Measurements from ENCODE around the gene CCL18. TPM values are rescaled to one million over a fixed set of nuclear protein-coding genes. Genes with fewer than 3 reads are reported as not detected.
"Not testable (repeated sequence)": the region's sequence is repeated elsewhere in the genome, so short reads cannot be mapped to it uniquely, and the experiment has no call there.

Gene CCL18
- total RNA-seq, 1 experiment from 2014 or later: not detected

- intact Hi-C loops (cut with micrococcal nuclease; ENCODE audit: unreplicated experiment): no loop called here
- Histone ChIP-seq H3K4me3 (ENCODE audit: low read depth in 2 of 2, low read length in 2 of 2) (no peak overlapping the region), H3K27me3 (ENCODE audit: control insufficient read depth, insufficient read depth, low read length) (no peaks in the 10 kb centered on the region), H3K27ac (ENCODE audit: low read length) (no peak overlapping the region), H3K36me3 (ENCODE audit: control insufficient read depth, insufficient read depth, low read length) (no peaks in the 10 kb centered on the region), H3K4me1 (ENCODE audit: control insufficient read depth, insufficient read depth, low read length) (no peaks in the 10 kb centered on the region), H3K9me3 (ENCODE audit: control insufficient read depth, insufficient read depth, low read depth, low read length) (no peaks in the 10 kb centered on the region)
- BruUV-seq (replicated peaks): no TSS peak
- ChIA-PET POLR2A (no interaction called here), CTCF (no interaction called here)
- TF ChIP-seq POLR2AphosphoS5 (IDR thresholded peaks at IDR 0.05; ENCODE audit: low read depth, low read length): no peak
- TF ChIP-seq TCF7L2 (IDR thresholded peaks at IDR 0.05; ENCODE audit: low read depth, low read length): no peak
- TF ChIP-seq SIN3A (IDR thresholded peaks at IDR 0.05; ENCODE audit: borderline replicate concordance, insufficient read depth, low read depth, low read length): no peak
- in situ Hi-C loops (cut with HindIII; ENCODE audit: low pct_unique_long_range_greater_than_20kb, low sequenced_read_pairs): no loop called here
- no peak for ATAC-seq
- no peak for DNase-seq (ENCODE audit: low read depth, low spot score)
Observed at GRCh38 chr17:36094232-36094631, 30.2 kb downstream of the CCL18 start.

- no TSS peak for BruUV-seq (replicated peaks)
- DNase-seq (ENCODE audit: low read depth, low spot score) (no peak), ATAC-seq (no peak)
- Histone ChIP-seq H3K9me3 (ENCODE audit: control insufficient read depth, insufficient read depth, low read depth, low read length) (no peaks in the 10 kb centered on the region), H3K4me1 (ENCODE audit: control insufficient read depth, insufficient read depth, low read length) (no peaks in the 10 kb centered on the region), H3K27me3 (ENCODE audit: control insufficient read depth, insufficient read depth, low read length) (no peaks in the 10 kb centered on the region), H3K36me3 (ENCODE audit: control insufficient read depth, insufficient read depth, low read length) (no peaks in the 10 kb centered on the region), H3K4me3 (ENCODE audit: low read depth in 2 of 2, low read length in 2 of 2) (no peak overlapping the region), H3K27ac (ENCODE audit: low read length) (no peak overlapping the region)
- TF ChIP-seq SIN3A (IDR thresholded peaks at IDR 0.05; ENCODE audit: borderline replicate concordance, insufficient read depth, low read depth, low read length) (no peak), REST (IDR thresholded peaks at IDR 0.05; ENCODE audit: insufficient read depth in 1 of 2, low read depth in 2 of 2, low read length in 1 of 2) (no peak), POLR2AphosphoS5 (IDR thresholded peaks at IDR 0.05; ENCODE audit: low read depth, low read length) (no peak), CTCF (IDR thresholded peaks at IDR 0.05) (no peak), TCF7L2 (IDR thresholded peaks at IDR 0.05; ENCODE audit: low read depth, low read length) (no peak)
- in situ Hi-C loops (cut with HindIII; ENCODE audit: low pct_unique_long_range_greater_than_20kb, low sequenced_read_pairs) (no loop called here), intact Hi-C loops (cut with micrococcal nuclease; ENCODE audit: unreplicated experiment) (no loop called here)
- ChIA-PET CTCF (no interaction called here), POLR2A (no interaction called here)
Observed at GRCh38 chr17:36094746-36095145, 30.7 kb downstream of the CCL18 start.

- intact Hi-C loops (cut with micrococcal nuclease; ENCODE audit: unreplicated experiment) (no loop called here), in situ Hi-C loops (cut with HindIII; ENCODE audit: low pct_unique_long_range_greater_than_20kb, low sequenced_read_pairs) (no loop called here)
- no peak for TF ChIP-seq SIN3A (IDR thresholded peaks at IDR 0.05; ENCODE audit: borderline replicate concordance, insufficient read depth, low read depth, low read length)
- TF ChIP-seq CTCF (IDR thresholded peaks at IDR 0.05): no peak
- no peak for TF ChIP-seq TCF7L2 (IDR thresholded peaks at IDR 0.05; ENCODE audit: low read depth, low read length)
- TF ChIP-seq POLR2AphosphoS5 (IDR thresholded peaks at IDR 0.05; ENCODE audit: low read depth, low read length): no peak
- TF ChIP-seq REST (IDR thresholded peaks at IDR 0.05; ENCODE audit: insufficient read depth in 1 of 2, low read depth in 2 of 2, low read length in 1 of 2): no peak
- CTCF ChIA-PET: no interaction called here
- DNase-seq (ENCODE audit: low read depth, low spot score) (no peak), ATAC-seq (no peak)
- H3K9me3 ChIP-seq (ENCODE audit: control insufficient read depth, insufficient read depth, low read depth, low read length): no peaks in the 10 kb centered on the region
- H3K36me3 ChIP-seq (ENCODE audit: control insufficient read depth, insufficient read depth, low read length): no peaks in the 10 kb centered on the region
- H3K27ac ChIP-seq (ENCODE audit: low read length): no peak overlapping the region
- H3K27me3 ChIP-seq (ENCODE audit: control insufficient read depth, insufficient read depth, low read length): no peaks in the 10 kb centered on the region
- POLR2A ChIA-PET: no interaction called here
- no peaks in the 10 kb centered on the region for H3K4me1 ChIP-seq (ENCODE audit: control insufficient read depth, insufficient read depth, low read length)
- no peak overlapping the region for H3K4me3 ChIP-seq (ENCODE audit: low read depth in 2 of 2, low read length in 2 of 2)
- BruUV-seq (replicated peaks): no TSS peak
Observed at GRCh38 chr17:36095992-36096391, 31.9 kb downstream of the CCL18 start.

GRCh38 chr17:36099004-36099403 lies 34.9 kb downstream of the CCL18 start:
- ATAC-seq; H3K27me3 ChIP-seq (ENCODE audit: control insufficient read depth, insufficient read depth, low read length); H3K27ac ChIP-seq (ENCODE audit: low read length); H3K36me3 ChIP-seq (ENCODE audit: control insufficient read depth, insufficient read depth, low read length); H3K4me3 ChIP-seq (ENCODE audit: low read depth in 2 of 2, low read length in 2 of 2); DNase-seq (ENCODE audit: low read depth, low spot score); POLR2A ChIA-PET; BruUV-seq (replicated peaks); H3K4me1 ChIP-seq (ENCODE audit: control insufficient read depth, insufficient read depth, low read length); in situ Hi-C loops (cut with HindIII; ENCODE audit: low pct_unique_long_range_greater_than_20kb, low sequenced_read_pairs); intact Hi-C loops (cut with micrococcal nuclease; ENCODE audit: unreplicated experiment); CTCF ChIA-PET; H3K9me3 ChIP-seq (ENCODE audit: control insufficient read depth, insufficient read depth, low read depth, low read length): not testable (repeated sequence)
